Vagina (tissue), 2 donors: ENCODE data around the gene ADGRG6.

ENCODE experiments used
- CTCF ChIP-seq, 3 experiments: fragments of 450-650 bp in 2 of 3; fragments of 200-600 bp in 1 of 3; sonication (generic) in 1 of 3; IDR thresholded peaks; one replicate each; pipeline ENCODE4 v1.5.1; 2017 to 2019; ENCODE audit warnings: antibody characterized with exemption in 3 of 3, mild to moderate bottlenecking in 2 of 3, moderate library complexity in 2 of 3
- POLR2A ChIP-seq, 2 donors: fragments of 450-650 bp; IDR thresholded peaks; one replicate each; pipeline ENCODE4 v1.6.1; 2017; ENCODE audit warnings: antibody characterized with exemption in 2 of 2, mild to moderate bottlenecking in 2 of 2, moderate library complexity in 2 of 2

GRCh38 chr6:142413111-142413510, 111.3 kb downstream of the ADGRG6 start:
- TF ChIP-seq POLR2A (IDR thresholded peaks at IDR 0.05) (no peak), CTCF (IDR thresholded peaks at IDR 0.05) (no peak)
